ENCODE measurements around the gene LRRC23.

GRCh38 chr12:6894321-6894720 is 10.3 kb upstream of the LRRC23 start:
- TF ChIP-seq CTCF (IDR thresholded peaks at IDR 0.05; ENCODE audit: insufficient read depth, low read length) (no peak), POLR2AphosphoS5 (IDR thresholded peaks at IDR 0.05; ENCODE audit: low read depth) (no peak)
